ENCODE data around the gene SLC50A1. TPM values are rescaled to one million over a fixed set of nuclear protein-coding genes. Genes with fewer than 3 reads are reported as not detected.

Gene SLC50A1
- total RNA-seq, 1 donor from 2014 or later: 42.6 TPM

DNA sequence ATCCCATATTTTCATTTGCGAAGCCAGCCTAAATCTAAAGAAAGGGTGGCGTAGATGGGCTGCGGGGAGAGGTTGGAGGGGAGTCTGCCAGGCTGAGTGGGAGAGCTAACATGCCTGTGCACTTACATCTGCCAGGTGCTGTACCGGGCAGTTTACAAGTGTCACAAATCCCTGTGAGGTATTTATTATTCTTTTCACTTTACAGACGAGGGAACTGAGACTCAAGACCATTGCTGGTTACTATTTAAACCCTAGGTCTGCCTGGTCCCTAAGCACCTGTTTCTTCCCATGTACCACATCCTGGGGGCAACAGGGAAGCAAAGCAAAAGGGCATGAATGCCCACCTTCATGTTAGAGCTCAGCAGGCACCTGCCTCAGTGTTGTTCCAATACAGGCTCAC is 27.4 kb upstream of the SLC50A1 start:
- H3K4me3 ChIP-seq: no peak overlapping the region
- ATAC-seq: no peak
- H3K27me3 ChIP-seq (ENCODE audit: low read depth): no peaks in the 10 kb centered on the region
- no peak overlapping the region for H3K27ac ChIP-seq
- H3K9me3 ChIP-seq: no peaks in the 10 kb centered on the region
- TF ChIP-seq, protein P1, sequence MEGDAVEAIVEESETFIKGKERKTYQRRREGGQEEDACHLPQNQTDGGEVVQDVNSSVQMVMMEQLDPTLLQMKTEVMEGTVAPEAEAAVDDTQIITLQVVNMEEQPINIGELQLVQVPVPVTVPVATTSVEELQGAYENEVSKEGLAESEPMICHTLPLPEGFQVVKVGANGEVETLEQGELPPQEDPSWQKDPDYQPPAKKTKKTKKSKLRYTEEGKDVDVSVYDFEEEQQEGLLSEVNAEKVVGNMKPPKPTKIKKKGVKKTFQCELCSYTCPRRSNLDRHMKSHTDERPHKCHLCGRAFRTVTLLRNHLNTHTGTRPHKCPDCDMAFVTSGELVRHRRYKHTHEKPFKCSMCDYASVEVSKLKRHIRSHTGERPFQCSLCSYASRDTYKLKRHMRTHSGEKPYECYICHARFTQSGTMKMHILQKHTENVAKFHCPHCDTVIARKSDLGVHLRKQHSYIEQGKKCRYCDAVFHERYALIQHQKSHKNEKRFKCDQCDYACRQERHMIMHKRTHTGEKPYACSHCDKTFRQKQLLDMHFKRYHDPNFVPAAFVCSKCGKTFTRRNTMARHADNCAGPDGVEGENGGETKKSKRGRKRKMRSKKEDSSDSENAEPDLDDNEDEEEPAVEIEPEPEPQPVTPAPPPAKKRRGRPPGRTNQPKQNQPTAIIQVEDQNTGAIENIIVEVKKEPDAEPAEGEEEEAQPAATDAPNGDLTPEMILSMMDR (IDR thresholded peaks at IDR 0.05): no peak
- DNase-seq: no peak
- no peaks in the 10 kb centered on the region for H3K4me1 ChIP-seq
- no peaks in the 10 kb centered on the region for H3K36me3 ChIP-seq
- intact Hi-C loops (cut with DNase I): no loop called here

DNA sequence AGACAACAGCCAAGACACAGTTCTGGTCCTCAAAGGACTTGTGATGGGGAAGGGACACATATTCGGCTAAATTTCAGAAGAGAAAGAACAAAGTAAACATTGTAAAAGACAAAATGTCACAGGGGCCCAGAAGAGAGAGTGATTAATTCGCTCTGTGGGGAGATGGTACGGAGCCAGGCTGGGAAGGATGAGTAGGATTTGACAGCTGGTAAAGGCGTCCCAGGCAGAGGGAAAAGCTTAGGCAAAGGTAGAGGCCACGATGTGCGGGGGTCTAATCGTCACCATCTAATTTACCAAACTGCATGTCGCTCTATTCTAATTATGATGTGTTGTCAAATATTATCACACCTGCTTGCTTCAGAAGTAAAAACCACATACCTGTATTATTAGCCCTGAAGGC is 25.3 kb upstream of the SLC50A1 start:
- DNase-seq (no peak), ATAC-seq (no peak)
- Histone ChIP-seq H3K4me3 (no peak overlapping the region), H3K27ac (no peak overlapping the region), H3K27me3 (ENCODE audit: low read depth) (no peaks in the 10 kb centered on the region), H3K9me3 (no peaks in the 10 kb centered on the region), H3K36me3 (no peaks in the 10 kb centered on the region), H3K4me1 (no peaks in the 10 kb centered on the region)
- intact Hi-C loops (cut with DNase I): no loop called here
- TF ChIP-seq, protein P1 (IDR thresholded peaks at IDR 0.05): no peak

DNA sequence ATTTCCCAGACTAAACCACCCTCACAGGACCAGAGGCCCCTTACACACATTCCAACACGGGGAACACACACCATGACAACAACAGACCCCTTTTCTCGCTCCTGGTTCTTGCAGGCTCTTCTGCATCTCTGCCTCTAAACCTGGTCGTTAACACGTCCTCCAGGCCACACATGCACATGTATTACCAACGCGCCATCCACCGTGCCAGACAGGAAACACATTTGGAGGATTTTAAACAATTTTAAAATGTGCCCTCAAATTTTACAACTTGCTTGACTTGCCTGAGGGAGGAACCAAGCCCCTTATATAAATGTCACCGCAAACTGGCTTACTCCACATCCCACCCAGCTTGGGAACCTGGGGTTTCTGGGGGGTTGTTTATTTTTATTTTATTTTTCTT is 24.8 kb upstream of the SLC50A1 start:
- H3K36me3 ChIP-seq: no peaks in the 10 kb centered on the region
- TF ChIP-seq, protein P1 (IDR thresholded peaks at IDR 0.05): no peak
- no peak for ATAC-seq

DNA sequence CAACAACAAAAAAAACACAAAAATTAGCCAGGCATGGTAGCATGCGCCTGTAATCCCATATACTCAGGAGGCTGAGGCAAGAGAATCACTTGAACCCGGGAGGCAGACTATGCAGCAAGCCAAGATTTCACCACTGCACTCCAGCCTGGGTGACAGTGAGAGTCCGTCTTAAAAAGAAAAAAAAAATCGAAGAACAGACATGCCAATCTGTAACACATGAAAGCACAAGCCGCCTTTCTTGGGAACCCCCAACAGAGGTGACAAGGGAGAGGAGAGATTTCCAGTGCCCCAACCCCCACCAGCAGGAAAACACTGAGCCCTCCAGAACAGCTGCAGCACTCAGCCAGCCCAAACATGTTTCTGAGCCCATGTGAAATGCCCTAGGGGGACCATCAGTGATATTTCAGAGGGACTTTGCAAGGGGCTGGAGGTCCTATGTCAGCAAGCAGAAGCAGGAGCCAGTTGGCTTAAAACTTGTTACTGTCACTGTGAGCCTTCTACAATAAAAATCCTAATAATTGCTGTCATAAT is 22.1 kb upstream of the SLC50A1 start:
- intact Hi-C loops (cut with DNase I): no loop called here
- no peak overlapping the region for H3K27ac ChIP-seq
- no peak overlapping the region for H3K4me3 ChIP-seq
- H3K4me1 ChIP-seq: no peaks in the 10 kb centered on the region
- H3K9me3 ChIP-seq: no peaks in the 10 kb centered on the region
- DNase-seq: no peak
- TF ChIP-seq, protein P1 (IDR thresholded peaks at IDR 0.05): no peak
- no peaks in the 10 kb centered on the region for H3K27me3 ChIP-seq (ENCODE audit: low read depth)
- no peak for ATAC-seq
- no peaks in the 10 kb centered on the region for H3K36me3 ChIP-seq

More for the DNA sequence above, 24.8 kb upstream of the SLC50A1 start:
- H3K27me3 ChIP-seq (ENCODE audit: low read depth): no peaks in the 10 kb centered on the region
- H3K4me3 ChIP-seq: no peak overlapping the region
- DNase-seq: no peak
- intact Hi-C loops (cut with DNase I): no loop called here
- H3K9me3 ChIP-seq: no peaks in the 10 kb centered on the region
- H3K27ac ChIP-seq: no peak overlapping the region
- no peaks in the 10 kb centered on the region for H3K4me1 ChIP-seq

DNA sequence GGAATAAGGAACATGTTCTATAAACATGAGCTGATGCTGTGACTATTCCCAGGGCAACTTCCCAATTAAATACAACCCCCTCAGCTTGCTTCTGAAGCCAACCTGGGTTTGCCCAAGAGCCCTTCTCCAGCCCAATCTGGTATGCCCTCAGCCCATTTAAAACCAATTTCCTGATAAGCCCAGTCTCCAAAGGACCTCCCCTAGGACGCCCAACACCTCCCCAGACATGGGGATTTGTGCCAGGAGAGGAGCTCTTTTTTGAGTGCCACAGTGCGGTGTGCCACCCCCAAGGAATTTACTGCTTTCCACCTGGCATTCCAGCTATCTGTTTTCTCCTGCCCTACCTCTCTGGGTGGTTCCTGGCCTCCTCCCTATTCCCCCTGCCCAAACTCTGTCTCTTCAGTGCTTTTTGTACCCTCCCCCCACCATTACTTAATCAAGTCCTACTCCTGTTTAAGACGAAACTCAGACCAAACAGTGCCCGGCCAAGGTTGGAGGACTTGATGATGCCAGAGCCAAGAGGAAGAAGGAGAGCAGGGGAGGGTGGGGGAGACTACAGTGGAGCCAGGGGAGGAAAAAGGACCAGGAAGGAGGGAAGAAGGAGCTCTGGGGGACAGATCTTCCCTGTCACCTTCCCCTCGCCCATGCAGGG is 19.4 kb upstream of the SLC50A1 start:
- Histone ChIP-seq H3K36me3 (no peaks in the 10 kb centered on the region), H3K4me3 (no peak overlapping the region), H3K4me1 (no peaks in the 10 kb centered on the region), H3K27ac (peak overlapping the region; percentile 68), H3K27me3 (ENCODE audit: low read depth) (no peaks in the 10 kb centered on the region), H3K9me3 (no peaks in the 10 kb centered on the region)
- TF ChIP-seq, protein P1 (IDR thresholded peaks at IDR 0.05): no peak
- DNase-seq: peak; percentile 83
- ATAC-seq: peak; percentile 89 to 91
- intact Hi-C loops (cut with DNase I): no loop called here
